HG02623 (cell line): ENCODE results near the gene PODXL2.

ENCODE experiments used
- ATAC-seq: cut with Tn5 transposase; IDR thresholded peaks from one replicate; pipeline ENCODE4 v1.9.1; 2021; ENCODE audit warnings: moderate library complexity; ENCODE audit not compliant: unreplicated experiment

PODXL2 gene

DNA sequence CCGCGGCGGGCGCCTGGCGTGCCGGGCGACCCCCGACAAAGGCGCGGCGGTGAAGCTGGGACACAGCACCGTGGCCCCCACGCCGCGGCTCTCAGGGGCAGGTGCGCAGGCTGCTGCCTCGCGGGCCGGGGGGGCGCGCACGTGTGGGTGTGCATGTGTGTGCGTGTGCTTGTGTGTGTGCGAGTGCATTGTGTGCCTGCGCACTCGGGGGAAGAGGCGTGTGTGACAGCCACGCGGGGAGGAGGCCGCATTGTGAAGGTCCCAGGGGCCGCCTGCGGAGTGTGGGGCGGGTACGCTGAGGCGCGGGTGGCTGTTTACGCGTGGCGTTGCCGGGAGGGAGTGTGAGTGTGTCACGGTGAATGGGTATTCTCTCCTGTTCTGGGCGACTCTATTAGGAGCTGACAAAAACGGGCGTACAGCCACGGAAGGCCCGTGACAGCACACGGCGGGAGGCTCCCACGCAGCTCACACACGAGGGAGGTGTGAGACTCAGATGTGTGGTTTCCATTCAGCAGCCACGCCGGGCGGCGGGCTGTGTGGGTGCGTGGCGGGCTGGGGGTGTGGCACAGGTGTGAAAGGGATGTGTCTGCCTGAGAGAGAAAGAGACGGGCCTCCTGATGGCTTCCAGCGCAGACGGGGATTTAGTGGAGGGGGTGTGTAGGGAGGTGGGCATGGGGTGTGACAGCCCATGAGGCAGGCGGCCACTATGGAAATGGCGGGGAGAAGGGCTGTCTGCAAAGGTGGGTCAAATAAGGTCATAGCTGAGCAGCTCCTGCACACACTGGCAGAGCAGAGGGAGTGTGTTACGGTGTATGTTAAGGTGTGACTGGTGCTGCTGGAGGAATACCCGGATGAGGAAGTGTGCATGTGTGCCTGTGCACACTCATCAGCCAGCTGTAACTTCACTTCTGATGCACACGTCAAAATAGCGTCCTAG is 750 bp downstream of the PODXL2 start:
- no peak for ATAC-seq

DNA sequence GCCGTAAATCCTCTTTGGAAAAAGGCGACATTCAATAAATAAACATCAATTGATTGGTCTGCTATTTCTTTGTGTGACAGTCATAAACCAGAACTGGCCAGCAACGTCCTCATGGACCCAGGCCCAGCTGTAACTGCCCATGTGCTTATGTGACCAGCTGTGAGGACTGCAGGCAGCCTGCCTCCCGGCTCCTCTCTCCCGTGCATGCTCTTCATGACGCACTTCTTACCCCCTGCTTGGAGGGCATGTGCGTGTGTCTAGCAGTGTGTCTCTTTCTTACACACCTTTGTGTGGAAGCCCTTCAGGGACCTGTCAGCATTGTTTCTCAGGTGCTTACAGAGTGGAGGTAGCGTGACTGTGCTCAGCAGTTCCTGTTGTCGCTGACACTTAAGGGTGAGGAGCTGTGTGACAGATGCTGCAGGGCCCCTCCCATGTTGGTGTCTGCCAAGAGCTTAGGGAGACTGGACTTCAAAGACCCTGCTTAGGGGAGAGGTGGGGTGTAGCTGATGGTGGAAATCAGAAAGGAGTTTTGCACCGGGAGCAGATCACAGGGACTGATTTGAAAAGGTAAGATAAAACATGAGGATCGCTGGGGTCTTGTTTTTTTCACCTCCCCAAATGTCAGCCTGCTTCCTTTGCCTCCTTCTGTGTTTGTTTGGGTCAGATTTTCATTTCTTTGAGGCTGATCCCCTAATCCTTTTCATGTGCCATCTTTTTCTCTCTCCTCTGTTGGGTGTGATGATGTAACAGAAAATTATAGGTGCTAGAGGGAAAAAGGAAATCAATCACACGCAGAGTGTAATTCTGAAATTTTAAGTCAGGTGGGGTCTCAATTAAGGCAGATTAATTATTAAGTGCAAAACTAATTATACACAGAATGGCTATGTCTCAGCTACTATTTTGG is 2.1 kb downstream of the PODXL2 start:
- no peak for ATAC-seq

DNA sequence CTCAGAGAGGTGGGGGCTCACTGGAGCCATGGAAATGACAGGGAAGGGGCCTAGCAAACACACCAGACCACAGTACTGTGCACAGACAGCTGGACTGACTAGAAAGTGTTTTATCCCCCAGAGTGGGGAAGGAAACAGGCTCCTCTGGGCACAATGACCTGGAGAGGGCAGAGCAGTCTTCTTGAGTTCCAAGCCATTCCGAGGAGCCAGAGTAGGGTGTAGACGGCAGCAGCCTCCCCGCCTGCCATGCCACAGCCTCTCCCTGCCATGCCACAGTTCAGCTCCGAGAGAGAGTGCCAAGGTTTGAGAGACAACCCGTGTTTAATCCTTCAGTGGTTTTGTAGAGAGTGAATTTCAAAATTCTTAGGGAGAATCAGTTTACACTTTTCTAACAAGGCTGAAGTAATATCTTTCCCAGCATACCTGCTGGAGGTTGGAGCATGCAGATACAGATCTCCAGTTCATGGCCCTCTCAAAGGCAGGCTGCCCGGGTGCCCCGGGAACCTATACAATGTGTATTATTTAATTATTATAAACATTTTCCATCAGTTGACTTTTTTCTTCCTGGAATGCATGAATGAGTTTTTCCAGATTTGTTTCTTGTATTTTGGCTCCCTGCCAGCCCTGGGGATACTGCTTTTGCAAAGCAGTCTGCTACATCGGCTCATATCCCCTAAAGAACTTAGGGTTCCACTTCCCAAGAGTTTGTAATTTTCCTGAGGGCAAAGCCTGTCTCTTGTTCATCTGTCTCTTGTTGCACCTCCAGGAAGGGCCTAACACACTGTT is 3.2 kb downstream of the PODXL2 start:
- ATAC-seq = no peak

DNA sequence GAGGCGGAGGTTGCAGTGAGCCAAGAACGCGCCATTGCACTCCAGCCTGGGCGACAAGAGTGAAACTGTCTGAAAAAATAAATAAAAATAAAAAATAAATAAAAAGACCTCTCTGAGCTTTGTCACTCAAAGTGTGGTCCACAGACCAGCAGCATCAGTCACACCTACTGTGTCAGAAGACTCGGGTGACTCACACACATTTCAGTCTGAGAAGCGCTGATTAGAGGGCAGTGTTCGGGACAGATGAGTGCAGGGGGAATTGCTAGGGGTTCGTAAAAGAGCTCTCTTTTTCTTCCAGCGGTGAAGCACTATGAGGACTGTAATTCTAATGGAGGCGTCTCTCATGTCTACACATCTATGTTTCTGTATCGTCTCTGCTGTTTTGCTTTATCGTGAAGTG is 5.7 kb downstream of the PODXL2 start:
- no peak for ATAC-seq

DNA sequence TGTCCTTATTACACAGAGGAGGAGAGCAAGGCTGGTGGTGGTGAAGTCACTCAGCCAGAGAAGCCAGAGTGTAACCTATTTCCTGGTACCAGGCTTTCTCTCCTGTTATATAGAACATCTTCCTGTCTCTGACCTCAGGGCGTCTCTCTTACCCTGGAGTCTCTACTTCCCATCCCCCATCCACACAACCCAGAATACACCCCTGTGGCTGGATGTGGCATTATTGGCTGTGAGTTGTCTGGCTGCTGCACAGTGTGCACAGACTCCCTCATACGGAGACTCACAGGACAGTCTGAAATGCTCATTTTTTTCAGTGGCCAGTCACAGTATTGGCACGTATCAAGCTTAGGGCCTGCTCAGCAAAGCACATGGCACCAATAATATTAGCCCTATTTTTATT is 8.6 kb downstream of the PODXL2 start:
- ATAC-seq = no peak

GRCh38 chr3:127637971-127638370 is 9.0 kb downstream of the PODXL2 start:
- ATAC-seq = no peak

DNA sequence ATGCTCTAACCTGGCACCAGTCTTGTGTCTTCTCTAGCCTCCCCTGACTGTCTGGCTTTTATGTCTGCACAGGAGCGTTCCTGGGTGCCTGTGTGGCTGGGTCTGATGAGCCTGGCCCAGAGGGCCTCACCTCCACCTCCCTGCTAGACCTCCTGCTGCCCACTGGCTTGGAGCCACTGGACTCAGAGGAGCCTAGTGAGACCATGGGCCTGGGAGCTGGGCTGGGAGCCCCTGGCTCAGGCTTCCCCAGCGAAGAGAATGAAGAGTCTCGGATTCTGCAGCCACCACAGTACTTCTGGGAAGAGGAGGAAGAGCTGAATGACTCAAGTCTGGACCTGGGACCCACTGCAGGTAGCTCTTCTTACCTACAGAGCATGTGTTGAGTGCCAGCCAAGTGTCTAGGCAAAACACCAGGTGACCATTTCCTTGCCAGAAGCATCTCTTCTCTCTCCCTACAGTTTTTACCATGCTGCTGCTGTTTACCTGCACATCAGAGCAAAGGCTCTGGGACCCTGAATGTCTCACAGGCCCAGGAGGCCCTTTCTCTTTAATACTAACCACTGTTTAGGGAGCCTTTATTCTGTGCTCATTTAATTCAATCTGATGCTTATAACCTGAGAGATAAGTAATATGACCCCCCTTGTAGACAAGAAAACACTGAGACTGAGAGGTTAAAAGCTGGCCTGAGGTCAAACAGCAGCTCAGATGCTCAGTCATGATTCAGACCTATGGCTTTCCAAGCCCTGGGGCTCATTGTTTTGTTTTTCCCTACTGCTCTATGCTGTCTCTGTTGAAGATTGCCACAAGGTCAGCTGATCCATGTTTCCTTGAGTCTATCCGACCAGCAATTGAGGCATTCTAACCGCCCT is 10.4 kb downstream of the PODXL2 start:
- ATAC-seq = no peak

DNA sequence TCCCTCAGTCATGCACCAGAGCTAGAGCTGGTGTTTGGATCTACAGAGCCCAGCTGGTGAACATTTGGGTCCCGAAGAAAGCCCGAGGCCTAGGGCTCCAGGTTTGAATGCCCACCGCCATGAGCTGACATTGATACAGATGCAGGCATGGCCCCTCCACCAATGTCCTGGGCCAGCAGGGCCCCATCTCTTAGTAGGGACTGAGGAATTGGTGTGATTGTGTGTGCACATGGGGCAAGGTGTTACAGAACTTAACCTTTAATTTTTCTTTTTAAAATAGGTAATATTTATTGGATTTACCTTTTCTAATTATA is 11.0 kb downstream of the PODXL2 start:
- ATAC-seq = no peak

DNA sequence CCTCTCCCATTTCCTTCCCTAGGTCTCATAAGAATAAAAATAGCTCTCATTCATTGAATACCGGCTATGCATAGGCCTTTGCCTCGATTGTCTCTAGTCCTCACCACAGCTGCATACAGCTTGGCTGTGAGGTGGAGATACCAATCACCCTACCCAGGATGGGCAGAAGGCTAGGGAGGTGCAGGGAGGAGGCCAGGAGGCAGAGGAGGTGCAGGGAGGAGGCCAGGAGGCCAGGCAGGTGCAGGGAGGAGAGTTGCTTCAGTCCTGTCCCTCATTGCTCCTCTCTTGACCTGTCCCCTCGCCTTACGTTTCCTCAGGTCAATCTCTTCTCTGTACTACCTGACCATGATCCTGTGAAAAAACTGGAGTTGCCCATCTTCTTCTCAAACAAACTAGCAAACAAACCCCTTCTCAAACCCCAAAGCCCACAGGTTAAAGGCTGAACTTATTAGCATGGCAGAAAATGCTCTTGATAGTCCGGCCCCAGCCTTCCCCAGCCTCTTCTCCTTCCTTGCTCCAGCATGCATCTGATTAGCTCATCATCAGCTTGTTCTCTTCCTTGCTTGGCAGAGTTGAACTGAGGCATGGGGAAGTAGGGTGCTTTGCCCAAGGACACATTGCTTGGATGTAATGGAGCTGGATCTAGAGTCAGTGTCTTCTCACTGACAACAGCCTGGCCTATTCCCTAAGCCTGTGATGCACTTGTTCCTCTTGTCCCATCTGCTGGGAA is 15.8 kb downstream of the PODXL2 start:
- no peak for ATAC-seq

DNA sequence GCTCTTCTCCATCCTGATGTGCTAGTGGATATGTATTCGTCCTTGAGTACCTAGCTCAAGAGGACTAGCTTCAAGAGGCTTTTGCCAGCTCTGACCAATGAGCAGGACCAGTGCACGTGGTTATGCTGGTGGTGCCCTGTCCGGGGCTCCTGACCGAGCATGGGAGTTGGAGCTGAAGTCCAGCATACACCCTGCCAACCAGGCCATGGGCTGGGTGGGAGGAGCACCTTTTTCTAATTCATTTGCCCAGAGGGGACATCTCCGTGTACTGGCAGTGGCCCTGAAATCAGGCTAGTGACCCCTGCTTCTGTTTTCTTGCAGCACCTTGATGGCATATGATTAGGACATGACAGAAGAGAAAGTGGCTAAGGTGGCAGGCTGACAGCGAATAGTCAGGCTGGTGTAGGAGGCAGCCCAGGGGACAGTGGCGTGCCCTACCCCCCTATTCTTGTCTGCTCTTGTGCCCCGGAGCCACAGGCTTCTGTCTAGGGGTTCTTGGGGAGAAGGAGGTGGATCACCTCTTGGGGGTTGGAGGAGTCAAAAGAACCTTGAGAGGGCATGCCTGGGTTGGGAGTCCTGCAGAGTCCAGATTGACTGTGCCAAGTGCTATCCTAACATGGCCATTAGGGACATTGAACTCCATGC is 16.5 kb downstream of the PODXL2 start:
- ATAC-seq = no peak

- no peak for ATAC-seq
Observed at GRCh38 chr3:127646501-127647046, 17.6 kb downstream of the PODXL2 start.

DNA sequence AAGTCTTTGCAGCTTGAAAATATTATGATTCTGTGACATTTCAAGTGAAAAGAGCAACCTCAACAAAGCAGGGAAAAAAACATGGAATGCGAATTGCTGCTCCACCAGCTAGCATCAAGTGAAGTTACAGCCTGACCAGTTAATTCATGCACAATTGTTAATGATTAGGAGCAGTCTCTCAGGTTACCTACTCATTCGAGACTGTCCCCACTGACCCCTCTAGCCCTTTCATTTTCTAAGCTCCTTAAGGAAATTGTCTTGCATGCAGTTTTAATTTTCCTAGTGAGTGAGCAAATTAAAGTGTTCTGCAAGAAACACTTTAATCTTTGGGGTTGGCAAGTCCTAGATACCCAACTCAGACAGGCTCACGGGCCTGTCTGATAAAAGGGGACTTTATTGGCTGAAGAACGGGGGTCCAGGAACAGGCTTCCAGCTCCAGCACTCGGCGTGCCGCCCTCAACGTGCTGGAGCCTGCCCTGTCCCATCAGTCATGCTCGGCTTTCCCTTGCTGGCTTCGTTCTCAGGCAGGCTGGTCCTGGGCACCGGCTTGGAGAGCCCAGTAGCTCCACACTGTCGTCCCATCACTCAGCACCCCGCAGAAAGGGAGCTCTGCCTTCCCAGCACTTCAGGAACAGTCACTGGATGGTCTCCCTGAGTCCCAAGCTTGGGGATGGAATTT is 18.3 kb downstream of the PODXL2 start:
- no peak for ATAC-seq

- no peak for ATAC-seq
Observed at GRCh38 chr3:127647845-127648204, 18.8 kb downstream of the PODXL2 start.

DNA sequence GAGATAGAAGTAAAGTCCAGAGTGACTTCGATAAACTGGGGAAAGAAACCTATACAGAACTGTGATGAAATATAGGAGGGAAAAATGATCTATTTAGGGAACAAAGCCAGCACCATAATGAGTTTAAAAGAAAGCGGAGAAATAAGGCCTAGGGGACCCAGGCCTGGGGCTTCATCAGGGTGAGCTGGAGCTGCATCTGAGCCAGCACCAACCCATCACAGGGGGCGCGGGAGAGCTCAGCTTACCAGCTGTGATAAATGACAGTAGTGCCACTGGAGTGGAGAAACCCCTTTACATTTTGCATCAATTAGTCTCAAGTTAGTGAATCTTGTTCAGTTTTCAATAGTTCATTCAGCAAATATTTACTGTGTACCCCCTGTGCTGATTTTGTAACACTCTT is 21.3 kb downstream of the PODXL2 start:
- ATAC-seq = no peak

- ATAC-seq = no peak
Observed at GRCh38 chr3:127651516-127652172, 22.7 kb downstream of the PODXL2 start.

GRCh38 chr3:127652246-127652995 is 23.4 kb downstream of the PODXL2 start:
- ATAC-seq = no peak

GRCh38 chr3:127654374-127654773 is 25.4 kb downstream of the PODXL2 start:
- no peak for ATAC-seq
